Inflammatory macrophage (primary cell): ENCODE results near the gene MNS1.
"Not testable (repeated sequence)": the region's sequence is repeated elsewhere in the genome, so short reads cannot be mapped to it uniquely, and the experiment has no call there.

Experiments used
- DNase-seq, 2 donors: peaks; one replicate each; pipeline ENCODE4 v3.0.0-alpha.2; 2020 to 2022

The MNS1 gene

GRCh38 chr15:56445746-56446145 lies 19.2 kb downstream of the MNS1 start:
- no peak for DNase-seq

GRCh38 chr15:56442354-56442753 lies 22.6 kb downstream of the MNS1 start:
- DNase-seq, result no peak

- DNase-seq, result no peak
Observed at GRCh38 chr15:56440214-56440770, 24.6 kb downstream of the MNS1 start.

- DNase-seq, result no peak
Observed at GRCh38 chr15:56432304-56432703, 32.6 kb downstream of the MNS1 start.

GRCh38 chr15:56428821-56429458 lies 36.0 kb downstream of the MNS1 start:
- DNase-seq, result peak; percentile 1 to 52

GRCh38 chr15:56425976-56426375 lies 39.0 kb downstream of the MNS1 start:
- no peak for DNase-seq

GRCh38 chr15:56425276-56425675 lies 39.7 kb downstream of the MNS1 start:
- DNase-seq, result no peak

GRCh38 chr15:56413114-56413733 lies 51.7 kb downstream of the MNS1 start:
- not testable (repeated sequence) for DNase-seq

GRCh38 chr15:56411122-56411749 lies 53.7 kb downstream of the MNS1 start:
- DNase-seq, result no peak

GRCh38 chr15:56410721-56411120 lies 54.2 kb downstream of the MNS1 start:
- DNase-seq, result no peak

GRCh38 chr15:56399209-56399608 lies 65.7 kb downstream of the MNS1 start:
- not testable (repeated sequence) for DNase-seq

- not testable (repeated sequence) for DNase-seq
Observed at GRCh38 chr15:56397325-56397724, 67.6 kb downstream of the MNS1 start.

- no peak for DNase-seq
Observed at GRCh38 chr15:56394909-56395308, 70.0 kb downstream of the MNS1 start.

- DNase-seq, result no peak
Observed at GRCh38 chr15:56393277-56393676, 71.7 kb downstream of the MNS1 start.

GRCh38 chr15:56390739-56391267 lies 74.1 kb downstream of the MNS1 start:
- no peak for DNase-seq

- no peak for DNase-seq
Observed at GRCh38 chr15:56385908-56386307, 79.0 kb downstream of the MNS1 start.

GRCh38 chr15:56383010-56383409 lies 81.9 kb downstream of the MNS1 start:
- no peak for DNase-seq
